ENCODE data around the gene SMAD2. TPM values are rescaled to one million over a fixed set of nuclear protein-coding genes. Genes with fewer than 3 reads are reported as not detected.

SMAD2 gene
- polyA plus RNA-seq, 2 of the 4 experiments (the other 2 are of a cell fraction) = 131 to 229 TPM

DNA sequence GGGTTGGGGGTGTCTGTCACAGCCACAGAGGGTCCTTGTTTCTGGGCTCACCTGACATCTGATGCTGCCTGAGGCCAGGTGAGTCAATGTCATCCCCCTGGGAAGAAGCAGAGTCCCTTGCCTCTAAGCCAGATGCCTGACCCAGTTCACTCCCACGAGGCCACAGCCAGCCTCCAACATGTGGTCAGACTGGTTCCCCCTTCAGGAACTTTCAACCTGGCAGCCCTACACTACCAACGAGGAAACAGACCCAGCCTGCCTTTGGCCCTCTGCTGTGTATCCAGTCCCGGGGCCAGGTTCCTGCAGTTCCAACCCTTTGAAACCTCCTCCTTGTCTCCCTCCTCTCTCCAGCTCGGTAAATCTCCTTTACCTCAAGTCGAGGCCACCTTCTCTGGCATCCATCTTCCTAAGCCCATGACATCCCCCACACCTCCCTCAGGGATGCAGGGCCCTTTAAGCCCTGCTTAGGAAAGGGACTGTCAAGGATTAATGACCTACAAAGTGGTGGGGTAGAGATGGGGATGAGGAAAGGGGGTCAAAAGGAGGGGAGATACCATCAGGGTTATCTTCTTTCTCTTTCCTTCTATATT, 49.2 kb upstream of the SMAD2 start:
- FAIRE-seq = no peak
- H3K4me1 ChIP-seq = 0 out of 3 replicates have a peak, but pooled peaks cover 4% of the 10 kb centered on the region
- ChIA-PET POLR2A (no interaction called here), CTCF (no interaction called here)
- 62% methylated on average over 5 of the region's 5 CpGs for WGBS (ENCODE audit: missing lambda C conversion rate)
- no peak overlapping the region for H3K4me3 ChIP-seq
- no peak for ATAC-seq
- H3K4me2 ChIP-seq = no peak overlapping the region
- DNase-seq (ENCODE audit: low read depth in 1 of 2, low spot score in 1 of 2) = no peak
- H3K27ac ChIP-seq = peak overlapping the region; percentile 35 to 70; a peak in 3 of 6 replicates
- H3K9me3 ChIP-seq = no peaks in the 10 kb centered on the region
- no peak for TF ChIP-seq HOXA7 (CRISPR knock-in tag; IDR thresholded peaks at IDR 0.05)
- TF ChIP-seq, protein P1, sequence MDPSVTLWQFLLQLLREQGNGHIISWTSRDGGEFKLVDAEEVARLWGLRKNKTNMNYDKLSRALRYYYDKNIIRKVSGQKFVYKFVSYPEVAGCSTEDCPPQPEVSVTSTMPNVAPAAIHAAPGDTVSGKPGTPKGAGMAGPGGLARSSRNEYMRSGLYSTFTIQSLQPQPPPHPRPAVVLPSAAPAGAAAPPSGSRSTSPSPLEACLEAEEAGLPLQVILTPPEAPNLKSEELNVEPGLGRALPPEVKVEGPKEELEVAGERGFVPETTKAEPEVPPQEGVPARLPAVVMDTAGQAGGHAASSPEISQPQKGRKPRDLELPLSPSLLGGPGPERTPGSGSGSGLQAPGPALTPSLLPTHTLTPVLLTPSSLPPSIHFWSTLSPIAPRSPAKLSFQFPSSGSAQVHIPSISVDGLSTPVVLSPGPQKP (IDR thresholded peaks at IDR 0.05; ENCODE audit: low read depth, low read length) = no peak
- TF ChIP-seq, protein P2, sequence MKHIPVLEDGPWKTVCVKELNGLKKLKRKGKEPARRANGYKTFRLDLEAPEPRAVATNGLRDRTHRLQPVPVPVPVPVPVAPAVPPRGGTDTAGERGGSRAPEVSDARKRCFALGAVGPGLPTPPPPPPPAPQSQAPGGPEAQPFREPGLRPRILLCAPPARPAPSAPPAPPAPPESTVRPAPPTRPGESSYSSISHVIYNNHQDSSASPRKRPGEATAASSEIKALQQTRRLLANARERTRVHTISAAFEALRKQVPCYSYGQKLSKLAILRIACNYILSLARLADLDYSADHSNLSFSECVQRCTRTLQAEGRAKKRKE (CRISPR knock-in tag; IDR thresholded peaks at IDR 0.05; ENCODE audit: low read depth) = no peak
- TF ChIP-seq HEYL (CRISPR knock-in tag; IDR thresholded peaks at IDR 0.05) = no peak
- TF ChIP-seq FOSB (CRISPR knock-in tag; IDR thresholded peaks at IDR 0.05) = no peak
- TF ChIP-seq MYC (IDR thresholded peaks at IDR 0.05; ENCODE audit: borderline replicate concordance, low read length) = no peak
- no peak for TF ChIP-seq FOSL2 (IDR thresholded peaks at IDR 0.05)
- TF ChIP-seq FOSL2 (CRISPR knock-in tag; IDR thresholded peaks at IDR 0.05) = no peak
- no peak for TF ChIP-seq RFX5 (IDR thresholded peaks at IDR 0.05)
- no peak for TF ChIP-seq POLR2AphosphoS2 (conservative IDR thresholded peaks at IDR 0.05; ENCODE audit: low read length)
- no peak for TF ChIP-seq CHD2 (IDR thresholded peaks at IDR 0.05; ENCODE audit: low read length, partially characterized antibody)
- TF ChIP-seq, protein P3, sequence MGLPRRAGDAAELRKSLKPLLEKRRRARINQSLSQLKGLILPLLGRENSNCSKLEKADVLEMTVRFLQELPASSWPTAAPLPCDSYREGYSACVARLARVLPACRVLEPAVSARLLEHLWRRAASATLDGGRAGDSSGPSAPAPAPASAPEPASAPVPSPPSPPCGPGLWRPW (IDR thresholded peaks at IDR 0.05) = no peak
- TF ChIP-seq GATA3 (IDR thresholded peaks at IDR 0.05; ENCODE audit: borderline replicate concordance) = no peak
- TF ChIP-seq CEBPB (IDR thresholded peaks at IDR 0.05) = no peak
- no peak for TF ChIP-seq EP300 (IDR thresholded peaks at IDR 0.05)
- no peak for TF ChIP-seq ZC3H11A (IDR thresholded peaks at IDR 0.05)
- TF ChIP-seq NFE2L2 (conservative IDR thresholded peaks at IDR 0.05; ENCODE audit: low read length) = no peak
- no peak for TF ChIP-seq BHLHE40 (IDR thresholded peaks at IDR 0.05; ENCODE audit: low read depth, low read length)

DNA sequence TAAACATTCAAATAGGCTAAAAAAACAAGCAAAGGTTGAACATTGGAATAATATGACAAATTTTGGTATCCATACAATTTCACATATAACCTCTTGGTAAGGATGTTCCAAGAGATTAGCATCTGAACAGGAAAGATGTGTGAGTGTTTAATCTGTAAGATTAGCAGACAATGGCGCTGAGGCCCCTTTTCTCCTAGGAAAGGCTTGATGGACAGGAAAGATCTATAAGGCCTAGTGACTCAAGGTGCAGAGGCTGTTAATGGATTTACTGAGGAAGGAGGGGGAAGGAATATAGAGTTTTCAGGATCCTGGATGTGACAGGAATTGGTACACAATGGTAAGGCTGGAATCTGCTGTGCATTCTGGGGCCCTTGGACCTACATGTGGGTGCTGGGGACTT, 48.1 kb upstream of the SMAD2 start:
- 96% methylated on average over 1 of the region's 1 CpG for WGBS (ENCODE audit: missing lambda C conversion rate)
- Histone ChIP-seq H3K4me2 (no peak overlapping the region), H3K9me3 (no peaks in the 10 kb centered on the region), H3K27ac (peak overlapping the region in 1 of 2 experiments; percentile 70; a peak in 3 of 6 replicates), H3K4me1 (0 out of 3 replicates have a peak, but pooled peaks cover 4% of the 10 kb centered on the region), H3K4me3 (no peak overlapping the region)
- ChIA-PET POLR2A (no interaction called here), CTCF (no interaction called here)
- DNase-seq (ENCODE audit: low read depth in 1 of 2, low spot score in 1 of 2) = no peak
- no peak for FAIRE-seq
- ATAC-seq = no peak
- TF ChIP-seq, protein P1 (IDR thresholded peaks at IDR 0.05; ENCODE audit: low read depth, low read length) = no peak
- no peak for TF ChIP-seq RFX5 (IDR thresholded peaks at IDR 0.05)
- TF ChIP-seq HOXB5 (CRISPR knock-in tag; IDR thresholded peaks at IDR 0.05) = no peak
- no peak for TF ChIP-seq MAZ (IDR thresholded peaks at IDR 0.05; ENCODE audit: borderline replicate concordance, low read depth, low read length)
- TF ChIP-seq, protein P4, sequence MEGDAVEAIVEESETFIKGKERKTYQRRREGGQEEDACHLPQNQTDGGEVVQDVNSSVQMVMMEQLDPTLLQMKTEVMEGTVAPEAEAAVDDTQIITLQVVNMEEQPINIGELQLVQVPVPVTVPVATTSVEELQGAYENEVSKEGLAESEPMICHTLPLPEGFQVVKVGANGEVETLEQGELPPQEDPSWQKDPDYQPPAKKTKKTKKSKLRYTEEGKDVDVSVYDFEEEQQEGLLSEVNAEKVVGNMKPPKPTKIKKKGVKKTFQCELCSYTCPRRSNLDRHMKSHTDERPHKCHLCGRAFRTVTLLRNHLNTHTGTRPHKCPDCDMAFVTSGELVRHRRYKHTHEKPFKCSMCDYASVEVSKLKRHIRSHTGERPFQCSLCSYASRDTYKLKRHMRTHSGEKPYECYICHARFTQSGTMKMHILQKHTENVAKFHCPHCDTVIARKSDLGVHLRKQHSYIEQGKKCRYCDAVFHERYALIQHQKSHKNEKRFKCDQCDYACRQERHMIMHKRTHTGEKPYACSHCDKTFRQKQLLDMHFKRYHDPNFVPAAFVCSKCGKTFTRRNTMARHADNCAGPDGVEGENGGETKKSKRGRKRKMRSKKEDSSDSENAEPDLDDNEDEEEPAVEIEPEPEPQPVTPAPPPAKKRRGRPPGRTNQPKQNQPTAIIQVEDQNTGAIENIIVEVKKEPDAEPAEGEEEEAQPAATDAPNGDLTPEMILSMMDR (IDR thresholded peaks at IDR 0.05) = no peak
- TF ChIP-seq HOXB13 (CRISPR knock-in tag; IDR thresholded peaks at IDR 0.05; ENCODE audit: low read depth) = no peak
- TF ChIP-seq SMC3 (IDR thresholded peaks at IDR 0.05) = no peak
- no peak for TF ChIP-seq KDM1A (IDR thresholded peaks at IDR 0.05; ENCODE audit: low read depth)
- TF ChIP-seq KDM5A (IDR thresholded peaks at IDR 0.05) = no peak
- TF ChIP-seq, protein P5, sequence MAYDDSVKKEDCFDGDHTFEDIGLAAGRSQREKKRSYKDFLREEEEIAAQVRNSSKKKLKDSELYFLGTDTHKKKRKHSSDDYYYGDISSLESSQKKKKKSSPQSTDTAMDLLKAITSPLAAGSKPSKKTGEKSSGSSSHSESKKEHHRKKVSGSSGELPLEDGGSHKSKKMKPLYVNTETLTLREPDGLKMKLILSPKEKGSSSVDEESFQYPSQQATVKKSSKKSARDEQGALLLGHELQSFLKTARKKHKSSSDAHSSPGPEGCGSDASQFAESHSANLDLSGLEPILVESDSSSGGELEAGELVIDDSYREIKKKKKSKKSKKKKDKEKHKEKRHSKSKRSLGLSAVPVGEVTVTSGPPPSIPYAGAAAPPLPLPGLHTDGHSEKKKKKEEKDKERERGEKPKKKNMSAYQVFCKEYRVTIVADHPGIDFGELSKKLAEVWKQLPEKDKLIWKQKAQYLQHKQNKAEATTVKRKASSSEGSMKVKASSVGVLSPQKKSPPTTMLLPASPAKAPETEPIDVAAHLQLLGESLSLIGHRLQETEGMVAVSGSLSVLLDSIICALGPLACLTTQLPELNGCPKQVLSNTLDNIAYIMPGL (CRISPR knock-in tag; IDR thresholded peaks at IDR 0.05; ENCODE audit: borderline replicate concordance) = no peak
- no peak for TF ChIP-seq NPAS2 (CRISPR knock-in tag; IDR thresholded peaks at IDR 0.05; ENCODE audit: borderline replicate concordance)
- TF ChIP-seq ZC3H11A (IDR thresholded peaks at IDR 0.05) = no peak
- no peak for TF ChIP-seq MYC (IDR thresholded peaks at IDR 0.05; ENCODE audit: borderline replicate concordance, low read length)
- TF ChIP-seq HOXA7 (CRISPR knock-in tag; IDR thresholded peaks at IDR 0.05) = no peak
- TF ChIP-seq, protein P6, sequence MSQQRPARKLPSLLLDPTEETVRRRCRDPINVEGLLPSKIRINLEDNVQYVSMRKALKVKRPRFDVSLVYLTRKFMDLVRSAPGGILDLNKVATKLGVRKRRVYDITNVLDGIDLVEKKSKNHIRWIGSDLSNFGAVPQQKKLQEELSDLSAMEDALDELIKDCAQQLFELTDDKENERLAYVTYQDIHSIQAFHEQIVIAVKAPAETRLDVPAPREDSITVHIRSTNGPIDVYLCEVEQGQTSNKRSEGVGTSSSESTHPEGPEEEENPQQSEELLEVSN (IDR thresholded peaks at IDR 0.05; ENCODE audit: borderline replicate concordance, low read depth) = no peak
- TF ChIP-seq, protein P7, sequence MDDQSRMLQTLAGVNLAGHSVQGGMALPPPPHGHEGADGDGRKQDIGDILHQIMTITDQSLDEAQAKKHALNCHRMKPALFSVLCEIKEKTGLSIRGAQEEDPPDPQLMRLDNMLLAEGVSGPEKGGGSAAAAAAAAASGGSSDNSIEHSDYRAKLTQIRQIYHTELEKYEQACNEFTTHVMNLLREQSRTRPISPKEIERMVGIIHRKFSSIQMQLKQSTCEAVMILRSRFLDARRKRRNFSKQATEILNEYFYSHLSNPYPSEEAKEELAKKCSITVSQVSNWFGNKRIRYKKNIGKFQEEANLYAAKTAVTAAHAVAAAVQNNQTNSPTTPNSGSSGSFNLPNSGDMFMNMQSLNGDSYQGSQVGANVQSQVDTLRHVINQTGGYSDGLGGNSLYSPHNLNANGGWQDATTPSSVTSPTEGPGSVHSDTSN (IDR thresholded peaks at IDR 0.05) = no peak
